ENCODE data around the gene TENT5A. TPM values are rescaled to one million over a fixed set of nuclear protein-coding genes. Genes with fewer than 3 reads are reported as not detected.

The TENT5A gene
- polyA plus RNA-seq, 2 donors = 1.6 to 1.7 TPM

- Histone ChIP-seq H3K27me3 (ENCODE audit: control insufficient read depth in 1 of 2, insufficient read depth in 2 of 2, low read length in 2 of 2) (no peaks in the 10 kb centered on the region), H3K27ac (ENCODE audit: low read depth in 2 of 2, low read length in 1 of 2) (no peak overlapping the region), H3K9me3 (ENCODE audit: control insufficient read depth in 2 of 2, insufficient read depth in 1 of 2, low read depth in 1 of 2, low read length in 1 of 2) (no peaks in the 10 kb centered on the region), H3K4me3 (ENCODE audit: low read depth in 1 of 2, low read length in 2 of 2) (no peak overlapping the region), H3K36me3 (ENCODE audit: control insufficient read depth in 2 of 2, insufficient read depth in 2 of 2, low read length in 1 of 2) (no peaks in the 10 kb centered on the region), H3K4me1 (ENCODE audit: control insufficient read depth in 2 of 2, insufficient read depth in 2 of 2, low read length in 1 of 2) (peaks cover 2% of the 10 kb centered on the region in 2 donors)
- WGBS, 2 donors = 85 to 87% methylated on average over 6 of the region's 6 CpGs
Observed at GRCh38 chr6:81754906-81755305, 2.4 kb upstream of the TENT5A start.

GRCh38 chr6:81753711-81754577 is 1.5 kb upstream of the TENT5A start:
- peak overlapping the region; percentile 71 to 95 for H3K4me3 ChIP-seq (ENCODE audit: low read depth in 1 of 2, low read length in 2 of 2)
- H3K27ac ChIP-seq (ENCODE audit: low read depth in 2 of 2, low read length in 1 of 2) = peak overlapping the region; percentile 97 to 99
- no peaks in the 10 kb centered on the region for H3K9me3 ChIP-seq (ENCODE audit: control insufficient read depth in 2 of 2, insufficient read depth in 1 of 2, low read depth in 1 of 2, low read length in 1 of 2)
- no peaks in the 10 kb centered on the region for H3K36me3 ChIP-seq (ENCODE audit: control insufficient read depth in 2 of 2, insufficient read depth in 2 of 2, low read length in 1 of 2)
- no peaks in the 10 kb centered on the region for H3K27me3 ChIP-seq (ENCODE audit: control insufficient read depth in 1 of 2, insufficient read depth in 2 of 2, low read length in 2 of 2)
- peaks cover 2% of the 10 kb centered on the region in 2 donors for H3K4me1 ChIP-seq (ENCODE audit: control insufficient read depth in 2 of 2, insufficient read depth in 2 of 2, low read length in 1 of 2)
- 20 to 24% methylated on average over 43 of the region's 43 CpGs for WGBS, 2 donors

GRCh38 chr6:81752921-81753710 is 635 bp upstream of the TENT5A start:
- Histone ChIP-seq H3K9me3 (ENCODE audit: control insufficient read depth in 2 of 2, insufficient read depth in 1 of 2, low read depth in 1 of 2, low read length in 1 of 2) (no peaks in the 10 kb centered on the region), H3K27ac (ENCODE audit: low read depth in 2 of 2, low read length in 1 of 2) (peak overlapping the region; percentile 97 to 99), H3K4me3 (ENCODE audit: low read depth in 1 of 2, low read length in 2 of 2) (peak overlapping the region; percentile 71 to 95), H3K27me3 (ENCODE audit: control insufficient read depth in 1 of 2, insufficient read depth in 2 of 2, low read length in 2 of 2) (no peaks in the 10 kb centered on the region), H3K4me1 (ENCODE audit: control insufficient read depth in 2 of 2, insufficient read depth in 2 of 2, low read length in 1 of 2) (peaks cover 2% of the 10 kb centered on the region in 2 donors), H3K36me3 (ENCODE audit: control insufficient read depth in 2 of 2, insufficient read depth in 2 of 2, low read length in 1 of 2) (no peaks in the 10 kb centered on the region)
- WGBS, 2 donors = 0 to 1% methylated on average over 63 of the region's 63 CpGs

GRCh38 chr6:81751388-81752083 is 945 bp downstream of the TENT5A start:
- Histone ChIP-seq H3K27ac (ENCODE audit: low read depth in 2 of 2, low read length in 1 of 2) (peak overlapping the region; percentile 97 to 99), H3K4me3 (ENCODE audit: low read depth in 1 of 2, low read length in 2 of 2) (peak overlapping the region; percentile 71 to 95), H3K36me3 (ENCODE audit: control insufficient read depth in 2 of 2, insufficient read depth in 2 of 2, low read length in 1 of 2) (no peaks in the 10 kb centered on the region), H3K27me3 (ENCODE audit: control insufficient read depth in 1 of 2, insufficient read depth in 2 of 2, low read length in 2 of 2) (no peaks in the 10 kb centered on the region), H3K4me1 (ENCODE audit: control insufficient read depth in 2 of 2, insufficient read depth in 2 of 2, low read length in 1 of 2) (peaks cover 2% of the 10 kb centered on the region in 2 donors), H3K9me3 (ENCODE audit: control insufficient read depth in 2 of 2, insufficient read depth in 1 of 2, low read depth in 1 of 2, low read length in 1 of 2) (no peaks in the 10 kb centered on the region)
- 6 to 7% methylated on average over 65 of the region's 65 CpGs for WGBS, 2 donors

GRCh38 chr6:81750681-81751387 is 1.6 kb downstream of the TENT5A start:
- H3K9me3 ChIP-seq (ENCODE audit: control insufficient read depth in 2 of 2, insufficient read depth in 1 of 2, low read depth in 1 of 2, low read length in 1 of 2) = no peaks in the 10 kb centered on the region
- peak overlapping the region; percentile 71 to 95 for H3K4me3 ChIP-seq (ENCODE audit: low read depth in 1 of 2, low read length in 2 of 2)
- peaks cover 2% of the 10 kb centered on the region in 2 donors for H3K4me1 ChIP-seq (ENCODE audit: control insufficient read depth in 2 of 2, insufficient read depth in 2 of 2, low read length in 1 of 2)
- H3K36me3 ChIP-seq (ENCODE audit: control insufficient read depth in 2 of 2, insufficient read depth in 2 of 2, low read length in 1 of 2) = no peaks in the 10 kb centered on the region
- WGBS, 2 donors = 39 to 43% methylated on average over 12 of the region's 12 CpGs
- no peaks in the 10 kb centered on the region for H3K27me3 ChIP-seq (ENCODE audit: control insufficient read depth in 1 of 2, insufficient read depth in 2 of 2, low read length in 2 of 2)
- peak overlapping the region in 1 of 2 donors; percentile 99 for H3K27ac ChIP-seq (ENCODE audit: low read depth in 2 of 2, low read length in 1 of 2)

- Histone ChIP-seq H3K4me3 (ENCODE audit: low read depth in 1 of 2, low read length in 2 of 2) (peak overlapping the region in 1 of 2 donors; percentile 71), H3K9me3 (ENCODE audit: control insufficient read depth in 2 of 2, insufficient read depth in 1 of 2, low read depth in 1 of 2, low read length in 1 of 2) (no peaks in the 10 kb centered on the region), H3K4me1 (ENCODE audit: control insufficient read depth in 2 of 2, insufficient read depth in 2 of 2, low read length in 1 of 2) (peaks cover 2% of the 10 kb centered on the region in 2 donors), H3K36me3 (ENCODE audit: control insufficient read depth in 2 of 2, insufficient read depth in 2 of 2, low read length in 1 of 2) (no peaks in the 10 kb centered on the region), H3K27me3 (ENCODE audit: control insufficient read depth in 1 of 2, insufficient read depth in 2 of 2, low read length in 2 of 2) (no peaks in the 10 kb centered on the region), H3K27ac (ENCODE audit: low read depth in 2 of 2, low read length in 1 of 2) (no peak overlapping the region)
- 57 to 64% methylated on average over 5 of the region's 5 CpGs for WGBS, 2 donors
Observed at GRCh38 chr6:81750200-81750599, 2.3 kb downstream of the TENT5A start.

- Histone ChIP-seq H3K9me3 (ENCODE audit: control insufficient read depth in 2 of 2, insufficient read depth in 1 of 2, low read depth in 1 of 2, low read length in 1 of 2) (no peaks in the 10 kb centered on the region), H3K36me3 (ENCODE audit: control insufficient read depth in 2 of 2, insufficient read depth in 2 of 2, low read length in 1 of 2) (no peaks in the 10 kb centered on the region), H3K27ac (ENCODE audit: low read depth in 2 of 2, low read length in 1 of 2) (no peak overlapping the region), H3K4me3 (ENCODE audit: low read depth in 1 of 2, low read length in 2 of 2) (no peak overlapping the region), H3K27me3 (ENCODE audit: control insufficient read depth in 1 of 2, insufficient read depth in 2 of 2, low read length in 2 of 2) (no peaks in the 10 kb centered on the region), H3K4me1 (ENCODE audit: control insufficient read depth in 2 of 2, insufficient read depth in 2 of 2, low read length in 1 of 2) (peaks cover 2% of the 10 kb centered on the region in 2 donors)
- 70 to 72% methylated on average over 5 of the region's 5 CpGs for WGBS, 2 donors
Observed at GRCh38 chr6:81749707-81750106, 2.8 kb downstream of the TENT5A start.

GRCh38 chr6:81748994-81749393 is 3.5 kb downstream of the TENT5A start:
- peaks cover under 1 to 2% of the 10 kb centered on the region in 2 donors for H3K4me1 ChIP-seq (ENCODE audit: control insufficient read depth in 2 of 2, insufficient read depth in 2 of 2, low read length in 1 of 2)
- WGBS, 2 donors = 33 to 40% methylated on average over 5 of the region's 5 CpGs

GRCh38 chr6:81747327-81747726 is 5.2 kb downstream of the TENT5A start:
- no peak overlapping the region for H3K27ac ChIP-seq (ENCODE audit: low read depth in 2 of 2, low read length in 1 of 2)
- H3K36me3 ChIP-seq (ENCODE audit: control insufficient read depth in 2 of 2, insufficient read depth in 2 of 2, low read length in 1 of 2) = no peaks in the 10 kb centered on the region
- H3K4me1 ChIP-seq (ENCODE audit: control insufficient read depth in 2 of 2, insufficient read depth in 2 of 2, low read length in 1 of 2) = peaks cover 0 to 2% of the 10 kb centered on the region in 2 donors
- H3K9me3 ChIP-seq (ENCODE audit: control insufficient read depth in 2 of 2, insufficient read depth in 1 of 2, low read depth in 1 of 2, low read length in 1 of 2) = no peaks in the 10 kb centered on the region
- no peaks in the 10 kb centered on the region for H3K27me3 ChIP-seq (ENCODE audit: control insufficient read depth in 1 of 2, insufficient read depth in 2 of 2, low read length in 2 of 2)
- H3K4me3 ChIP-seq (ENCODE audit: low read depth in 1 of 2, low read length in 2 of 2) = no peak overlapping the region
- WGBS, 2 donors = 72 to 77% methylated on average over 4 of the region's 4 CpGs

More at GRCh38 chr6:81748994-81749393, 3.5 kb downstream of the TENT5A start:
- no peaks in the 10 kb centered on the region for H3K36me3 ChIP-seq (ENCODE audit: control insufficient read depth in 2 of 2, insufficient read depth in 2 of 2, low read length in 1 of 2)
- no peak overlapping the region for H3K27ac ChIP-seq (ENCODE audit: low read depth in 2 of 2, low read length in 1 of 2)
- H3K27me3 ChIP-seq (ENCODE audit: control insufficient read depth in 1 of 2, insufficient read depth in 2 of 2, low read length in 2 of 2) = no peaks in the 10 kb centered on the region
- H3K9me3 ChIP-seq (ENCODE audit: control insufficient read depth in 2 of 2, insufficient read depth in 1 of 2, low read depth in 1 of 2, low read length in 1 of 2) = no peaks in the 10 kb centered on the region
- no peak overlapping the region for H3K4me3 ChIP-seq (ENCODE audit: low read depth in 1 of 2, low read length in 2 of 2)
